CD14-positive monocyte (primary cell): Measurements from ENCODE around the gene DGKQ. TPM values are rescaled to one million over a fixed set of nuclear protein-coding genes. Genes with fewer than 3 reads are reported as not detected.

ENCODE experiments used
- DNase-seq, 3 donors: peaks; one replicate each; pipeline ENCODE4 v3.0.0-alpha.2; 2011 to 2022
- H2AFZ ChIP-seq: 2 replicates; pipeline ENCODE4 v1.6.0; 2012; ENCODE audit warnings: mild to moderate bottlenecking, low read depth, low read length, inconsistent platforms; ENCODE audit not compliant: insufficient read depth, poor library complexity, severe bottlenecking
- H3K27ac ChIP-seq, 2 donors: 1 replicate in 1 of 2; 2 replicates in 1 of 2; pipeline ENCODE4 v1.5.1; 2012 to 2013; ENCODE audit warnings: low read length in 2 of 2, control low read depth in 1 of 2, inconsistent platforms in 1 of 2, low read depth in 1 of 2, mild to moderate bottlenecking in 1 of 2
- H3K27me3 ChIP-seq, 2 donors: one replicate each; pipeline versions ENCODE4 v1.6.0 to v1.6.1; 2011 to 2013; ENCODE audit warnings: low read length in 2 of 2; ENCODE audit not compliant: control insufficient read depth in 2 of 2, insufficient read depth in 2 of 2
- H3K36me3 ChIP-seq, 2 donors: replicated peaks in 1 of 2; 1 replicate in 1 of 2; 2 replicates in 1 of 2; pipeline versions ENCODE4 v1.5.1 to v1.6.1; 2012 to 2013; ENCODE audit warnings: low read length in 2 of 2, control low read depth in 1 of 2, inconsistent platforms in 1 of 2, mild to moderate bottlenecking in 1 of 2; ENCODE audit not compliant: insufficient read depth in 2 of 2, control insufficient read depth in 1 of 2
- H3K4me1 ChIP-seq, 2 donors: 1 replicate in 1 of 2; 2 replicates in 1 of 2; pipeline versions ENCODE4 v1.5.1 to v1.6.1; 2012 to 2013; ENCODE audit warnings: low read length in 2 of 2, control low read depth in 1 of 2, inconsistent platforms in 1 of 2, mild to moderate bottlenecking in 1 of 2, moderate library complexity in 1 of 2; ENCODE audit not compliant: insufficient read depth in 2 of 2, control insufficient read depth in 1 of 2
- H3K4me2 ChIP-seq: replicated peaks from 2 replicates; pipeline ENCODE3; 2012; ENCODE audit warnings: low read length, moderate library complexity, mild to moderate bottlenecking; ENCODE audit not compliant: poor library complexity, severe bottlenecking; ENCODE audit errors: extremely low read depth
- H3K4me3 ChIP-seq, 3 experiments: fragments of 200-600 bp in 1 of 3; sonication (generic) in 1 of 3; replicated peaks in 1 of 3; 1 replicate in 2 of 3; 2 replicates in 1 of 3; pipeline ENCODE4 v1.5.1; 2011 to 2013; ENCODE audit warnings: low read length in 3 of 3, mild to moderate bottlenecking in 3 of 3, control low read depth in 2 of 3, low read depth in 2 of 3, inconsistent platforms in 1 of 3, moderate library complexity in 1 of 3
- H3K79me2 ChIP-seq: 2 replicates; pipeline ENCODE4 v1.6.0; 2012; ENCODE audit warnings: mild to moderate bottlenecking, control low read depth, inconsistent platforms, low read length, moderate library complexity; ENCODE audit not compliant: insufficient read depth
- H3K9ac ChIP-seq: 2 replicates; pipeline ENCODE4 v1.6.0; 2017; ENCODE audit warnings: low read length, mild to moderate bottlenecking; ENCODE audit not compliant: insufficient read depth, poor library complexity, severe bottlenecking
- H3K9me3 ChIP-seq, 2 donors: replicated peaks in 1 of 2; 1 replicate in 1 of 2; 2 replicates in 1 of 2; pipeline versions ENCODE4 v1.5.1 to v1.6.1; 2012 to 2013; ENCODE audit warnings: low read length in 2 of 2, control low read depth in 1 of 2; ENCODE audit not compliant: control insufficient read depth in 1 of 2, insufficient read depth in 1 of 2
- H4K20me1 ChIP-seq: 2 replicates; pipeline ENCODE4 v1.6.0; 2012; ENCODE audit warnings: mild to moderate bottlenecking, low read length, control low read depth, moderate library complexity; ENCODE audit not compliant: insufficient read depth
- H3K27ac Mint-ChIP-seq, 7 donors: one replicate each; pipeline ENCODE4 v1.8.0; 2020; ENCODE audit warnings: mild to moderate bottlenecking in 7 of 7, mixed read lengths in 7 of 7, moderate library complexity in 6 of 7, inconsistent platforms in 2 of 7
- H3K27me3 Mint-ChIP-seq, 3 donors: one replicate each; pipeline ENCODE4 v1.8.0; 2021 to 2022; ENCODE audit warnings: low read depth in 3 of 3, mild to moderate bottlenecking in 3 of 3, mixed read lengths in 3 of 3, moderate library complexity in 3 of 3, inconsistent platforms in 1 of 3
- H3K36me3 Mint-ChIP-seq, 2 donors: one replicate each; pipeline ENCODE4 v1.8.0; 2020; ENCODE audit warnings: mixed read lengths in 2 of 2, inconsistent platforms in 1 of 2, mild to moderate bottlenecking in 1 of 2
- H3K4me1 Mint-ChIP-seq: one replicate; pipeline ENCODE4 v1.8.0; 2020; ENCODE audit warnings: mild to moderate bottlenecking, mixed read lengths
- H3K4me3 Mint-ChIP-seq, 2 donors: one replicate each; pipeline ENCODE4 v1.8.0; 2020; ENCODE audit warnings: mild to moderate bottlenecking in 2 of 2, mixed read lengths in 2 of 2, moderate library complexity in 1 of 2
- H3K9me3 Mint-ChIP-seq, 7 donors: one replicate each; pipeline ENCODE4 v1.8.0; 2020 to 2022; ENCODE audit warnings: mixed read lengths in 7 of 7, mild to moderate bottlenecking in 6 of 7, moderate library complexity in 6 of 7, inconsistent platforms in 2 of 7
- CTCF ChIP-seq: fragments of 200-600 bp; IDR thresholded peaks from one replicate; pipeline ENCODE4 v1.8.0; 2022; ENCODE audit warnings: antibody characterized with exemption, mild to moderate bottlenecking
- WGBS: methylation state at CpG from one replicate; pipeline ENCODE4 v1.1.5; 2013; ENCODE audit warnings: missing lambda C conversion rate; ENCODE audit not compliant: insufficient coverage; 5-methylcytosine and 5-hydroxymethylcytosine counted together
- intact Hi-C, 2 donors: fragments of 100-400 bp; cut with micrococcal nuclease; formaldehyde crosslinking; loops; one replicate each; pipeline versions ENCODE4 v1.15.0 to v1.15.1; 2023
- polyA plus RNA-seq, 3 donors: library from polyadenylated mRNA; depleted of rRNA in 1 of 3; unstranded in 2 of 3; stranded (reverse) in 1 of 3; fragments of 300-500 nt in 2 of 3; fragments of >200 nt in 1 of 3; fragmentation: Illumina TruSeq in 2 of 3; gene quantifications; 1 replicate in 2 of 3; 2 replicates in 1 of 3; pipeline ENCODE4 v1.2.3, GENCODE V29; 2012 to 2021

Gene DGKQ
- polyA plus RNA-seq, 3 donors, result 0.58 to 23.1 (median 2.4) TPM

DNA sequence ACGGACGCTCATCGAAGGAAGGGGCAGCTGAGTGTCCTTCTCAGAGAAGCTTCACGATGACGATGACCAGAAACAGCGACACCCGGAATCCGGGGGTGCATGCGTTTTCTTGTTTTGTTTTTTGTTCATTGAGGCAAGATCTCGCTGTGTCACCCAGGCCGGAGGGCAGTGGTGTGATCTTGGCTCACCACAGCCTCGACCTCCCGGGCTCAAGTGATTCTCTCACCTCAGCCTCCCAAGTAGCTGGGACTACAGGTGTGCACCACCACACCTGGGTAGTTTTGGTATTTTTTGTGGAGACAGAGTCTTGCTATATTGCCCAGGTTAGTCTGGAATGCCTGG, 19.8 kb downstream of the DGKQ start:
- Histone ChIP-seq H3K4me1 (no peaks in the 10 kb centered on the region), H3K4me3 (no peak overlapping the region), H3K27me3 (no peaks in the 10 kb centered on the region), H3K79me2 (no peaks in the 10 kb centered on the region), H4K20me1 (peaks cover 16% of the 10 kb centered on the region), H3K36me3 (peaks cover 43 to 74% of the 10 kb centered on the region in 2 donors), H3K4me2 (no peak overlapping the region), H3K9me3 (no peaks in the 10 kb centered on the region), H3K9ac (no peak overlapping the region), H2AFZ (no peak overlapping the region), H3K27ac (no peak overlapping the region)
- Mint-ChIP-seq H3K4me1 (no peaks in the 10 kb centered on the region), H3K27me3 (no peaks in the 10 kb centered on the region), H3K9me3 (peaks cover 0 to 6% (median 0%) of the 10 kb centered on the region in 7 donors), H3K27ac (no peak overlapping the region), H3K36me3 (peaks cover 47 to 72% of the 10 kb centered on the region in 2 donors), H3K4me3 (no peak overlapping the region)
- no peak for TF ChIP-seq CTCF
- DNase-seq, result no peak
- intact Hi-C loops, result no loop called here
- WGBS, result 96% methylated on average over 9 of the region's 13 CpGs

GRCh38 chr4:952881-953573, 20.3 kb downstream of the DGKQ start:
- TF ChIP-seq CTCF, result no peak
- Mint-ChIP-seq H3K27me3 (no peaks in the 10 kb centered on the region), H3K36me3 (peaks cover 44 to 70% of the 10 kb centered on the region in 2 donors), H3K4me1 (no peaks in the 10 kb centered on the region), H3K4me3 (no peak overlapping the region), H3K27ac (peak overlapping the region in 1 of 7 donors; percentile 66), H3K9me3 (peaks cover 0 to 6% (median 0%) of the 10 kb centered on the region in 7 donors)
- Histone ChIP-seq H3K27me3 (no peaks in the 10 kb centered on the region), H3K9me3 (no peaks in the 10 kb centered on the region), H4K20me1 (peaks cover 16% of the 10 kb centered on the region), H3K36me3 (peaks cover 42 to 68% of the 10 kb centered on the region in 2 donors), H2AFZ (no peak overlapping the region), H3K4me2 (no peak overlapping the region), H3K27ac (no peak overlapping the region), H3K9ac (no peak overlapping the region), H3K4me3 (no peak overlapping the region), H3K79me2 (no peaks in the 10 kb centered on the region), H3K4me1 (no peaks in the 10 kb centered on the region)
- 95% methylated on average over 28 of the region's 28 CpGs for WGBS
- intact Hi-C loops, result no loop called here
- DNase-seq, result no peak
